Cardiac septum (tissue), 1 donor: ENCODE measurements around the gene MSI2. TPM values are rescaled to one million over a fixed set of nuclear protein-coding genes. Genes with fewer than 3 reads are reported as not detected.

Source experiments
- DNase-seq: peaks from one replicate; pipeline ENCODE4 v3.0.0-alpha.2; 2020; ENCODE audit warnings: low spot score
- intact Hi-C: fragments of 100-400 bp; cut with DNase I; formaldehyde crosslinking; loops from one replicate; pipeline ENCODE4 v1.14.0; 2022
- total RNA-seq: library from RNA; stranded (reverse); fragmentation: NEBNext Ultra II Directional; extraction: Animal tissue kit (Norgen Biotek cat#: 25700); gene quantifications from one replicate; pipeline ENCODE4 v1.2.1, GENCODE V29; 2021
- donor health status: DM: no; HTN: no; CAD: no.

MSI2 gene
- total RNA-seq, 1 donor from 2014 or later, result 112 TPM

DNA sequence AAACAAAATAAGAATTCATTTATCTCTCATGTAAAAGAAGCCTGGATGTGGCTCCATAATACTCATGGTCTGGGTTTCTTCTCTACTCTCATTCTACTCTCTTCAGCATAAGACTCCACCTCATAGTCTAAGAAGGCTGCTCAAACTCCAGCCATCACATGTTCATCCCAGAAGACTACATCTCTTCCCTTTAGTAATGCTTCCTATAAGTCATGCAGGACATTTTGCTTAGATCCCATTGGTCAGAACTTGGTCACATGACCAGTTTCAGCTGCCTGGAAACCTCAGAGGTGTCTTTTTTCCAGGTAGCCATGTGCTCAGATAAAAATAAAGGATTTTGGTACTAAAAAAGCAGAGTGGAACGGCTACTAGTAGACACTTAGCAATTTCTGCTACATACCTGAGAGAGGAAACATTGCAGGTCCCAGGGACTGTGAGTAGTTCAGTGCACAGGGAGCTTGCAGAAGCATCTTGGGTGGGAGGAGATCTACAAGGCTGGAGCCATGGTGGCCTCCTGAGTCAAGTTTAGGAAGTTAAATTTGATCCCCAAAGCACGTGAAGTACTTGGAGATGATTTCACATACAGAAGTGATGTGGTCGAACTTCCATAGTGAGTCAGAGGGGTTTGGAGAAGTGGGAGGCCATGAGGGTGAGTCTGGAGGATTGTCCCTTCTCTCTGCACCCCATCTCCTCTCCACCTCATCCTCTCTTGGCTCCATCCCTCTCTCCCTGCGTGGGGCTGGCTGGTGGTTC lies 378.6 kb downstream of the MSI2 start:
- intact Hi-C loops, result no loop called here
- DNase-seq, result no peak

DNA sequence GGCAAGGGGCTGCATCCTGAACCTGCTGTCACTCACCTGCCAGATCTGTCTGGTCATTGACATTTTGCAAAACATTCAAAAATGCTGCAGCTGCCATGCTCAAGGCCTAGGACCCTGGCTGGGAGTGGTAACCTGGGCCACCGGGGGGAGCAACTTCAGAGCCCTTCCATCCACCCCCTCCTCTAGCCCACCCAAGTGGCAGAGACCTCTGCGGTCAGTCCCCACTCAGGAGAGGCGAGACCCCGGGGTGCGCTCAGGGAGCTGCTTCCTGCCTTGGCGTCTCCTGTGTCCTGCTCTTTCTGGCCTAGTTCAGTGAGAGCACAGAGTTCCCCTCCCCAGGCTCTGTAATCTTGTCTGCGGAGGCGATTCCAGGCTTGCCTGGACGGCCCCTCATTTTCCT lies 380.0 kb downstream of the MSI2 start:
- intact Hi-C loops, result no loop called here
- no peak for DNase-seq

DNA sequence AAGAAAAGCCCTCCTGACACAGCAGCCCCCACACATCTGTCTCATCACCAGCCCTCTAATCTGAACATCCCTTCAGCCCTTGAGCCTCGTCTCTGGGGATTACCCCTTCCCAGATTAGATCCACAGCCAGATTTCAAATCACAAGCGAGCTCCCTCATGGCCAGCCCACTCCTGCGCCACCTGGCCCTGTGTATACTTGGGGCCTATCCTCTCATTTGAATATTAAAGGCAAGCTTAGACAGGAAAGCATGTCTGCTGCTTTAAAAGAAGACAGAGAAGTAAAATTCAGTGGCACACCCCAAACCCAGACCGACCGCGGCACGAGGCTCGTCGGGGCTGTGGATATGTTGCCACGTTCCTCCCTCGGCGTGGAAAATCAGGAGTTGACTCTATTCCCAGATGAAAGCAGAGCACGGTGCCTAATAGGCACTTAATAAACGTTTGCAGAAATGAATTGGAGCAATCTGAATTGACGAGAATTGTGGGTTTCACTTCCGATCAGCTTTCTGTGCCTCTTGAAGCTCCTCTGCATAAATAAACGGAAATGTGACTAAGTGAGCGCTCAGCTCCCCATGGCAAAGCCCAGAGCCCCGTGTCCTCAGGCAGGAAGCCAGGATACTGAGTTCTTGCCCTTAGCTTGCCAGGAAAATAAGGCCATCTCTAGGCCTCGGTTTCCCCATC lies 380.8 kb downstream of the MSI2 start:
- no peak for DNase-seq
- intact Hi-C loops, result no loop called here

DNA sequence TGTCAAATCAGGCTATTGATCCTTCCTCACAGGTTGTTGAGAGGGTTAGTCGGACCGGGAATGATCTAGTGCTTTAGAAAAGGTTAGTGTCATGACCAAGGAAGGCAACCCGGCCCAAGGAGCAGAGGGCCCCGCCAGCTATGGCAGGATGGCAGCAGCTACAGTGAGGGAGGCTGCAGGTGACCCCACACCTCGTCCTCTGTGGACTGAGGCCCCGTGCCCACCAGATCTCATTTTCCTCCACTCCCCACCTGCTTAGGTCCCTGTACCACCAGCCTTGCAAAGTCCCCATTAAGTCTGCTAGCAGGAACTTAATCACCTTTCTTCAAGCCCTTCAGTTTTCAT lies 381.3 kb downstream of the MSI2 start:
- DNase-seq, result no peak
- intact Hi-C loops, result no loop called here

DNA sequence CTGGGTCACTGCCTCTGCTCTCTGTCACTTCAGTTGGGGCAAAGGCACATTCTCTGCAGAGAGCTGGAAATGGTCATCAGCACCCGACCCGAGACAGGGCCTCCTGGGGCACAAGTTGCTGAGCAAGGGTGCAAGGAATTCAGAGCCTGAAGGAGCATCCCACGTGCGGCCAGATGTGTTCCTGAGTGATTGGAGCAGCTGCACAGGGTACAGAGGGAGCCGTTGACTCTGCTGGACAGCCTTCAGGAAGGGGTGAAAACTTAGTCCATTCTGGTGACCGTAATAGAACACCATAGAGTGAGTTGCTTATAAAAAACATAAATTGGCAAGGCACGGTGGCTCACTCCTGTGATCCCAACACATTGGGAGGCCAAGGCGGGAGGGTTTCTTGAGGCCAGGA lies 382.0 kb downstream of the MSI2 start:
- no peak for DNase-seq
- intact Hi-C loops, result no loop called here

- intact Hi-C loops, result no loop called here
- no peak for DNase-seq
Observed at GRCh38 chr17:57639381-57639780, 383.1 kb downstream of the MSI2 start.

GRCh38 chr17:57640079-57640478 lies 383.8 kb downstream of the MSI2 start:
- intact Hi-C loops, result no loop called here
- DNase-seq, result no peak

GRCh38 chr17:57641761-57642160 lies 385.4 kb downstream of the MSI2 start:
- intact Hi-C loops, result no loop called here
- DNase-seq, result no peak

DNA sequence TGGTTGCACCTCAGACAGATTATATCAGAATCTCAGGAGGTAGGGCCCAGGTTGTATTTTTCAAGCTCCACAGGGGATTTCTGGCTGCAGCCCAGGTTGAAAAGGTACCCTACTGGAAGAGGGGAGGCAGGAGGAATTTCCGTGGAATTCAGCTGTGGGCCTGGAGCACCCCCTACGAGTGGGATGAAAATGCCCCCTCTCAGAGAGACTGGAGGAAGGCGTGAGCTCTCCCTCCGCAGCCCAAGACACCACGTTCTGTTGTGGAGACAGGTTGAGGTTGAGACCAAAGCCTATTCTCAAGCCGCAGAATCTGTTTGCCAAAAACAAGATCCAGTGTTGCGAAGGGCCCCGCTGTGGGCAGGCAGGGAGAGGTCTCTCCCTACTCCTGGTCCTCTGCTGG lies 386.7 kb downstream of the MSI2 start:
- DNase-seq, result no peak
- intact Hi-C loops, result no loop called here

DNA sequence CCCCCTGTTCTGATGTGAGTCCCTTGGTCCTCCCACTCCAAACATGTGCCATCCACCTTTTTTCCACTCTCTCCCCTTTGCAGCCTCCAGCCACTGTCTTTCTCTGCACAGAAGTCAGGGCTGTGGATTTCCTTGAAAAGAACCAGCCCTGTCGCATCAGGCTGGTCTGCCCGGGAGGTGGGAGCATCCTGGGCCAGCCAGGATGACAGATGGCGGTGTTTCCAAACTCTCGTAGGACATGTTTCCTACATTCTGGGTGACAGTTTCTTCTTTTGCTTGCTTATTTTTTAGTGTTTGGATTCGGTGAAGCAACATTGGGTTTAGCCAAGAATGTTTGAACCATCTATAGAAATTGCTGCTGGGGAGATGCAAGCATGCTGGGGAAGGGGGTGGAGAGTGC lies 388.0 kb downstream of the MSI2 start:
- no peak for DNase-seq
- intact Hi-C loops, result no loop called here

DNA sequence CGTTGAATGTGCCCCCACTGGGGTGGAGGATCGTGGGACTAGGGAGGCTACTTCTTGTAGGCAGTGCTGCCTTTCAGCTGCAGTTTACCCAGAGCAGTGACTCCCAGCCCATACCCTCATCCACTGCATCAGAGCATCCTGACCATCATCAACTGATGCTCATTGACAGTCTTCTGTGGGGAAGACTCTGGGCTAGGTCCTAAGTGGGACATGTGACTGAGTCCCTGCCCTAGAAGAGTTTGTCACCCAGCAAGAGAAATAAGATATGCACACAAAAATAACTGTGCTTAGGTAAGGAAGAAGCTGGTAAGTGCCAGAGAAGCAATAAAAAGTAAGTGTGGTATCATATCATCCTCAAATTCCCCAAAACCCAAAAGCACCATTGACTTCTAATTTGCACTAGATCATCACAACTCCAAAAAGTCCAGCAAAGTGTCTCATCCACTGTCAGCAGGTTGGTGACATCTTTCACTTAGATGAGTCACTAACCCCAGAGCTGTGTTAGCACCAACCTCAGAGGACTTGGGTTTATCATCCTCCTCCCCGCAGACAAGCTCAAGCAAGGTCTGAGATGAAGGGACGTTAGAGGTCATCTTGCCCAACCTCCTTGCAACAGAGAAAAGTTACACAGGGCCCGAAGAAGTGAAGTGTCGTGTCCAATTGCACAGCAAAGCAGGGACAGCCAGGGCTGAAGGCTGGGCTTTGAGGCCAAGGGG lies 389.8 kb downstream of the MSI2 start:
- DNase-seq, result no peak
- intact Hi-C loops, result no loop called here

GRCh38 chr17:57648720-57649119 lies 392.4 kb downstream of the MSI2 start:
- intact Hi-C loops, result no loop called here

DNA sequence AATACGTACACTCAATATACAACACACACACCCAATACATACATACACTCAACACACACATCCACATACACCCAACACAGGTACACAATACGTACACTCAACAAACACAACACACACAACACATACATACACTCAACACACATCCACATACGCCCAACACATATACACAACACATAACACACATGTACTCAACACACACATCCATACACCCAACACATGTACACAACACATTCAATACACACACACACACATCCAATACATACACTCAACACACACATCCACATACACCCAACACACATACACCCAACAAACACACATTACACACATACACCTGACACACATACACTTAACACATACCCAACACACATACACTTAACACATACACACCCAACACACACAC lies 392.9 kb downstream of the MSI2 start:
- no peak for DNase-seq
- intact Hi-C loops, result no loop called here

More at GRCh38 chr17:57648720-57649119, 392.4 kb downstream of the MSI2 start:
- DNase-seq, result no peak

- intact Hi-C loops, result no loop called here
- DNase-seq, result no peak
Observed at GRCh38 chr17:57649731-57650484, 393.6 kb downstream of the MSI2 start.

GRCh38 chr17:57650548-57650947 lies 394.2 kb downstream of the MSI2 start:
- intact Hi-C loops, result no loop called here
- DNase-seq, result no peak

DNA sequence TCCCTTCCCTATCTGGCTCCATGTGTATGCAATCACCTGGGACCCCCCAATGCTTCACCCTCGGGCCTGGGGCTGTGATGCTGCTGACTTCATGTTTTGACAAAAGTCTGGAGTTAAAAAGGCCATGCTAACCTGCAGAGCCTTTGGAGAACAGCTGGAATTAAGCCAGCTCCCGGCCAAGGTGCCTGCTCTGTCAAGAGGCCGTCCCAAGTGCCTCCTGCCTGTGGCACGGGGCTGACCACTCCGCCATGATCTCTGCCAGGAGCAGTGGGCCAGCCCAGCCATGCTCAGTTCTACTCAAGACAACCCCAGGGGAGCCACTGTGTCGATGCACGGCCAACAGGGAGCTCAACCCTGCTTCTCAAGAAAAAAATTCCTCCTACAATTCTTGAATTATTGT lies 395.1 kb downstream of the MSI2 start:
- no peak for DNase-seq
- intact Hi-C loops, result no loop called here

DNA sequence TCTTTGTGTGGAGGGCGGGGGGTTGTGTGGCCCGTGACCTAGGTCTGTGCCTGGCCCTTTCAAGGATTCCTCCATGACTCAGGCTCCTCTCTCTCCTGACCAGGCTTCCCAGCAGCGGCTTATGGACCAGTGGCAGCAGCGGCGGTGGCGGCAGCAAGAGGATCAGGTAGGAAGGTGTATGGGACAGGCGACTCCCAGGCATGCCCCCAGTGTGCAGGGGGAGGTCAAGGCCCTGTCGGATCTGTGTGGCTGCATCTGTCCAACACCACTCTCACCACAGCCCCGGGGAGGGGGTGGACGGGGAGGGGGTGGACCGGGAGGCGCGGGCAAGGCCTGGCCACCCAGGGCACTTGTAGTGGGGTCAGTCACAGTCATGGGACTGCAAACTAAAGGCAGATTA lies 395.7 kb downstream of the MSI2 start:
- intact Hi-C loops, result no loop called here

GRCh38 chr17:57652811-57653210 lies 396.5 kb downstream of the MSI2 start:
- no peak for DNase-seq
- intact Hi-C loops, result no loop called here

More for the DNA sequence above, 395.7 kb downstream of the MSI2 start:
- DNase-seq, result no peak

- intact Hi-C loops, result no loop called here
- no peak for DNase-seq
Observed at GRCh38 chr17:57653279-57653678, 397.0 kb downstream of the MSI2 start.
